H1 (cell line): ENCODE measurements around the gene GCHFR. TPM values are rescaled to one million over a fixed set of nuclear protein-coding genes. Genes with fewer than 3 reads are reported as not detected.

Experiments used
- CTCF ChIA-PET: fragments of 300-600 bp; sonication (Branson Sonifier 250); formaldehyde crosslinking; loops from one replicate; lab custom pipeline; 2021; ENCODE audit not compliant: partially characterized antibody; lab: Charles Lee
- POLR2A ChIA-PET: fragments of 300-600 bp; sonication (Branson Sonifier 250); formaldehyde crosslinking; loops from one replicate; lab custom pipeline; 2021; ENCODE audit warnings: inconsistent platforms; ENCODE audit not compliant: partially characterized antibody; lab: Charles Lee
- DNase-seq, 2 experiments: peaks; one replicate each; pipeline versions ENCODE4 v3.0.0 to v3.0.0-alpha.2; 2010 to 2022; ENCODE audit warnings: low spot score in 2 of 2, low read depth in 1 of 2, mixed read lengths in 1 of 2
- FAIRE-seq: peaks from 2 replicates; lab custom pipeline; 2011; peaks lifted over from hg19 to GRCh38; lab: Jason Lieb, UNC
- H2AFZ ChIP-seq: 2 replicates; pipeline ENCODE4 v1.8.1; 2012; ENCODE audit warnings: low read length, inconsistent platforms
- H2AK5ac ChIP-seq: 2 replicates; pipeline ENCODE4 v1.6.1; 2013; ENCODE audit warnings: low read depth, low read length
- H2BK120ac ChIP-seq: replicated peaks from 2 replicates; pipeline ENCODE3; 2013; ENCODE audit warnings: low read depth, low read length, inconsistent platforms
- H2BK12ac ChIP-seq: 2 replicates; pipeline ENCODE4 v1.6.1; 2013; ENCODE audit warnings: low read depth, low read length
- H2BK15ac ChIP-seq: 2 replicates; pipeline ENCODE4 v1.6.1; 2013; ENCODE audit warnings: low read length
- H2BK20ac ChIP-seq: 2 replicates; pipeline ENCODE4 v1.6.1; 2013; ENCODE audit warnings: low read length
- H2BK5ac ChIP-seq: 2 replicates; pipeline ENCODE4 v1.6.1; 2013; ENCODE audit warnings: low read depth, low read length
- H3K14ac ChIP-seq: 2 replicates; pipeline ENCODE4 v1.6.1; 2013; ENCODE audit warnings: inconsistent platforms; ENCODE audit not compliant: insufficient read length
- H3K18ac ChIP-seq: 2 replicates; pipeline ENCODE4 v1.6.1; 2013; ENCODE audit warnings: low read length; ENCODE audit errors: extremely low read depth
- H3K23ac ChIP-seq: 2 replicates; pipeline ENCODE4 v1.6.1; 2013; ENCODE audit warnings: inconsistent platforms; ENCODE audit not compliant: insufficient read length
- H3K23me2 ChIP-seq: 2 replicates; pipeline ENCODE4 v1.6.1; 2013; ENCODE audit warnings: low read depth, low read length
- H3K27ac ChIP-seq: 2 replicates; pipeline ENCODE4 v1.6.1; 2011; ENCODE audit warnings: low read depth, low read length, inconsistent platforms
- H3K27me3 ChIP-seq, 4 experiments: replicated peaks in 1 of 4; 1 replicate in 1 of 4; 2 replicates in 3 of 4; pipeline versions ENCODE4 v1.6.1 to v1.8.1; 2011 to 2013; ENCODE audit warnings: low read length in 3 of 4, mild to moderate bottlenecking in 3 of 4, inconsistent platforms in 2 of 4, mixed read lengths in 2 of 4, moderate library complexity in 1 of 4; ENCODE audit not compliant: control insufficient read depth in 3 of 4, insufficient read depth in 3 of 4; ENCODE audit errors: extremely low read depth in 1 of 4
- H3K36me3 ChIP-seq, 4 experiments: 2 replicates each; pipeline versions ENCODE4 v1.6.1 to v1.8.1; 2011 to 2013; ENCODE audit warnings: mild to moderate bottlenecking in 4 of 4, low read length in 3 of 4, moderate library complexity in 2 of 4, control low read depth in 1 of 4, inconsistent platforms in 1 of 4; ENCODE audit not compliant: insufficient read depth in 4 of 4, control insufficient read depth in 2 of 4
- H3K4ac ChIP-seq: replicated peaks from 2 replicates; pipeline ENCODE3; 2013; ENCODE audit warnings: low read length, low read depth, mixed read lengths, inconsistent platforms; ENCODE audit not compliant: insufficient read length
- H3K4me1 ChIP-seq, 4 experiments: replicated peaks in 1 of 4; 1 replicate in 1 of 4; 2 replicates in 3 of 4; pipeline versions ENCODE4 v1.6.1 to v1.8.1; 2011 to 2013; ENCODE audit warnings: low read length in 3 of 4, inconsistent platforms in 2 of 4, mixed read lengths in 1 of 4; ENCODE audit not compliant: insufficient read depth in 4 of 4, control insufficient read depth in 3 of 4
- H3K4me2 ChIP-seq, 2 experiments: 2 replicates each; pipeline versions ENCODE4 v1.6.1 to v1.8.1; 2011 to 2013; ENCODE audit warnings: low read depth in 2 of 2, low read length in 2 of 2, control low read depth in 1 of 2, inconsistent platforms in 1 of 2, mild to moderate bottlenecking in 1 of 2; ENCODE audit not compliant: insufficient read depth in 1 of 2
- H3K4me3 ChIP-seq, 4 experiments: fragments of 200-600, 300-600 bp in 1 of 4; sonication (generic), shearing (Covaris generic), sonication (Bioruptor Twin) in 1 of 4; 2 replicates each; pipeline versions ENCODE4 v1.5.1 to v1.8.1; 2011 to 2016; ENCODE audit warnings: low read length in 4 of 4, low read depth in 3 of 4, control low read depth in 2 of 4, inconsistent platforms in 2 of 4, mild to moderate bottlenecking in 2 of 4, mixed read lengths in 1 of 4, moderate library complexity in 1 of 4; ENCODE audit not compliant: insufficient read depth in 2 of 4; ENCODE audit errors: extremely low read depth in 1 of 4
- H3K56ac ChIP-seq: replicated peaks from 2 replicates; pipeline ENCODE3; 2013; ENCODE audit warnings: low read depth, mild to moderate bottlenecking, mixed read lengths, low read length, inconsistent platforms; ENCODE audit not compliant: insufficient read length
- H3K79me1 ChIP-seq: 2 replicates; pipeline ENCODE4 v1.6.1; 2013; ENCODE audit warnings: low read depth, low read length, control low read depth
- H3K79me2 ChIP-seq, 2 experiments: 2 replicates each; pipeline versions ENCODE4 v1.6.1 to v1.8.1; 2012 to 2013; ENCODE audit warnings: low read length in 2 of 2, mild to moderate bottlenecking in 2 of 2, inconsistent platforms in 1 of 2; ENCODE audit not compliant: insufficient read depth in 2 of 2, control insufficient read depth in 1 of 2
- H3K9ac ChIP-seq, 4 experiments: replicated peaks in 1 of 4; 1 replicate in 1 of 4; 2 replicates in 3 of 4; pipeline versions ENCODE4 v1.6.1 to v1.8.1; 2011 to 2013; ENCODE audit warnings: low read depth in 3 of 4, low read length in 3 of 4, control low read depth in 2 of 4, mild to moderate bottlenecking in 2 of 4, moderate library complexity in 2 of 4, inconsistent platforms in 1 of 4; ENCODE audit errors: extremely low read depth in 1 of 4
- H3K9me3 ChIP-seq, 2 experiments: 2 replicates each; pipeline versions ENCODE4 v1.6.1 to v1.8.1; 2012 to 2013; ENCODE audit warnings: mild to moderate bottlenecking in 2 of 2, moderate library complexity in 2 of 2, control low read depth in 1 of 2, inconsistent platforms in 1 of 2, low read depth in 1 of 2, low read length in 1 of 2, mixed read lengths in 1 of 2; ENCODE audit not compliant: insufficient read depth in 2 of 2
- H4K20me1 ChIP-seq, 2 experiments: replicated peaks in 1 of 2; 2 replicates each; pipeline versions ENCODE3 to v1.8.1; 2011 to 2013; ENCODE audit warnings: inconsistent platforms in 2 of 2, low read length in 2 of 2, mild to moderate bottlenecking in 1 of 2; ENCODE audit not compliant: insufficient read depth in 2 of 2, control insufficient read depth in 1 of 2
- H4K5ac ChIP-seq: 2 replicates; pipeline ENCODE4 v1.6.1; 2013; ENCODE audit warnings: low read length, low read depth, mixed read lengths, inconsistent platforms; ENCODE audit not compliant: insufficient read length
- H4K8ac ChIP-seq: 2 replicates; pipeline ENCODE4 v1.8.0; 2013; ENCODE audit warnings: mild to moderate bottlenecking, moderate library complexity, low read length, inconsistent platforms; ENCODE audit not compliant: insufficient read depth; ENCODE audit errors: extremely low read depth
- H4K91ac ChIP-seq: replicated peaks from 2 replicates; pipeline ENCODE3; 2013; ENCODE audit warnings: low read length, mixed read lengths, inconsistent platforms; ENCODE audit not compliant: insufficient read length
- ATF3 ChIP-seq: IDR thresholded peaks from 2 replicates; pipeline ENCODE4 v1.6.1; 2011; ENCODE audit warnings: low read depth, mild to moderate bottlenecking, low read length; ENCODE audit not compliant: insufficient read depth
- CEBPB ChIP-seq: IDR thresholded peaks from 2 replicates; pipeline ENCODE4 v1.6.1; 2012; ENCODE audit warnings: low read depth, low read length
- HDAC6 ChIP-seq: IDR thresholded peaks from one replicate; pipeline ENCODE4 v1.7.1; 2012; ENCODE audit warnings: low read depth, mild to moderate bottlenecking, inconsistent platforms, low read length, moderate library complexity
- JUND ChIP-seq: IDR thresholded peaks from 2 replicates; pipeline ENCODE4 v1.6.1; 2011; ENCODE audit warnings: mild to moderate bottlenecking, improper control_type of control experiment, low read length
- WGBS, 2 experiments: shearing (Covaris generic) in 1 of 2; methylation state at CpG; one replicate each; pipeline versions ENCODE4 v1.1.6 to v1.1.7; 2013 to 2015; ENCODE audit warnings: low lambda C conversion rate in 2 of 2, mixed read lengths in 2 of 2, inconsistent platforms in 1 of 2, low coverage in 1 of 2, missing lambda C conversion rate in 1 of 2; ENCODE audit not compliant: insufficient replicate concordance in 2 of 2, insufficient coverage in 1 of 2, insufficient read length in 1 of 2; ENCODE audit errors: extremely low coverage in 1 of 2, missing lambda C conversion rate in 1 of 2; 5-methylcytosine and 5-hydroxymethylcytosine counted together
- polyA plus RNA-seq, 7 experiments: library from polyadenylated mRNA; depleted of rRNA in 3 of 7; stranded (reverse) in 5 of 7; unstranded in 2 of 7; fragments of >200 nt in 5 of 7; fragments of 200-250 nt in 2 of 7; gene quantifications; 1 replicate in 5 of 7; 2 replicates in 1 of 7; 4 replicates in 1 of 7; pipeline versions ENCODE4 v1.2.1 to v1.2.3, GENCODE V29; 2011 to 2013; ENCODE audit warnings: missing spikeins in 2 of 7, mixed read lengths in 2 of 7
- total RNA-seq: library from RNA; stranded (reverse); fragmentation: NEBNext Ultra II Directional; extraction: Animal tissue kit (Norgen Biotek cat#: 25700); gene quantifications from 2 replicates; pipeline ENCODE4 v1.2.1, GENCODE V29; 2021
- TF ChIP-seq, protein P1 (sequence below): IDR thresholded peaks from 2 replicates; pipeline ENCODE4 v1.6.1; 2012; ENCODE audit warnings: low read length, inconsistent platforms

The GCHFR gene
- total and polyA plus RNA-seq, 2 of the 8 experiments (the other 6 are each of a cell fraction or from before 2014, with no cell fraction given), result 25.9 to 81.5 TPM

- Histone ChIP-seq H3K36me3 (peaks cover 0 to 11% (median 3%) of the 10 kb centered on the region in 4 experiments; a peak in 5 of 8 replicates), H2BK5ac (no peak overlapping the region), H3K27ac (no peak overlapping the region), H3K79me1 (0 out of 2 replicates have a peak, but pooled peaks cover 2% of the 10 kb centered on the region), H3K56ac (no peak overlapping the region), H2BK15ac (no peak overlapping the region), H2BK12ac (no peak overlapping the region), H2BK20ac (no peak overlapping the region), H3K9ac (no peak overlapping the region), H4K5ac (no peak overlapping the region), H3K4me1 (peaks cover 0 to 2% (median 0%) of the 10 kb centered on the region in 4 experiments; a peak in 1 of 7 replicates), H2BK120ac (no peak overlapping the region), H4K91ac (no peak overlapping the region), H2AFZ (no peak overlapping the region), H3K27me3 (no peaks in the 10 kb centered on the region), H3K14ac (no peak overlapping the region), H3K18ac (no peak overlapping the region), H3K79me2 (peaks cover 0 to 4% of the 10 kb centered on the region in 2 experiments; a peak in 1 of 4 replicates), H2AK5ac (no peak overlapping the region), H3K4me2 (no peak overlapping the region), H3K4ac (no peak overlapping the region), H3K23ac (no peak overlapping the region), H4K8ac (no peak overlapping the region), H3K4me3 (no peak overlapping the region), H4K20me1 (no peaks in the 10 kb centered on the region), H3K9me3 (no peaks in the 10 kb centered on the region), H3K23me2 (no peaks in the 10 kb centered on the region)
- 90% methylated on average over 3 of the region's 3 CpGs; no CpG with 5 or more reads in 1 of the 2 experiments for WGBS, 2 experiments
- TF ChIP-seq HDAC6 (no peak), JUND (peak; percentile 46; the same call in 1 of the 2 replicates), CEBPB (peak; percentile 46; the same call in 1 of the 2 replicates), ATF3 (0 out of 2 replicates have a peak, but pooled peaks have one; percentile 30)
- TF ChIP-seq, protein P1, sequence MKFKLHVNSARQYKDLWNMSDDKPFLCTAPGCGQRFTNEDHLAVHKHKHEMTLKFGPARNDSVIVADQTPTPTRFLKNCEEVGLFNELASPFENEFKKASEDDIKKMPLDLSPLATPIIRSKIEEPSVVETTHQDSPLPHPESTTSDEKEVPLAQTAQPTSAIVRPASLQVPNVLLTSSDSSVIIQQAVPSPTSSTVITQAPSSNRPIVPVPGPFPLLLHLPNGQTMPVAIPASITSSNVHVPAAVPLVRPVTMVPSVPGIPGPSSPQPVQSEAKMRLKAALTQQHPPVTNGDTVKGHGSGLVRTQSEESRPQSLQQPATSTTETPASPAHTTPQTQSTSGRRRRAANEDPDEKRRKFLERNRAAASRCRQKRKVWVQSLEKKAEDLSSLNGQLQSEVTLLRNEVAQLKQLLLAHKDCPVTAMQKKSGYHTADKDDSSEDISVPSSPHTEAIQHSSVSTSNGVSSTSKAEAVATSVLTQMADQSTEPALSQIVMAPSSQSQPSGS, result no peak
- FAIRE-seq, result no peak
- POLR2A ChIA-PET, result interaction anchor here (0.6 to 1.8 kb wide), 12 partner anchors 9 to 207 kb away, joined by 3 to 11 read pairs (median 4); partner anchors contain the start of genes GCHFR, RAD51 and SPINT1
- no peak for DNase-seq
- CTCF ChIA-PET, result interaction anchor here (0.6 to 6.8 kb wide), 25 partner anchors 8 to 627 kb away, joined by 3 to 70 read pairs (median 4); partner anchors contain the start of genes C15orf62, DNAJC17, GCHFR and RHOV
These were observed 16.9 kb upstream of the GCHFR start for GRCh38 chr15:40746916-40747418.
